ENCODE results near the gene MINK1. TPM values are rescaled to one million over a fixed set of nuclear protein-coding genes. Genes with fewer than 3 reads are reported as not detected.

MINK1 gene
- total and polyA plus RNA-seq, 9 donors, result 37.6 to 177 (median 95.8) TPM

- WGBS, 3 donors, result 89 to 98% (median 94%) methylated on average over 2 of the region's 2 CpGs
- intact Hi-C loops (cut with DNase I), result no loop called here
- Histone ChIP-seq H3K36me3 (no peaks in the 10 kb centered on the region), H3K9me3 (no peaks in the 10 kb centered on the region), H3K4me3 (no peak overlapping the region), H3K27ac (no peak overlapping the region), H3K27me3 (no peaks in the 10 kb centered on the region), H3K4me1 (ENCODE audit: insufficient read depth) (peaks cover 18% of the 10 kb centered on the region)
- TF ChIP-seq EP300 (IDR thresholded peaks at IDR 0.05), result no peak
- no peak for TF ChIP-seq CTCF (IDR thresholded peaks at IDR 0.05)
- no peak for TF ChIP-seq POLR2A (IDR thresholded peaks at IDR 0.05)
- no peak for DNase-seq
Observed at GRCh38 chr17:4850246-4850645, 17.1 kb downstream of the MINK1 start.

GRCh38 chr17:4851084-4851483, 17.9 kb downstream of the MINK1 start:
- Histone ChIP-seq H3K9me3 (no peaks in the 10 kb centered on the region), H3K36me3 (no peaks in the 10 kb centered on the region), H3K27me3 (no peaks in the 10 kb centered on the region), H3K27ac (no peak overlapping the region), H3K4me1 (ENCODE audit: insufficient read depth) (peaks cover 16% of the 10 kb centered on the region), H3K4me3 (no peak overlapping the region)
- 79 to 86% (median 81%) methylated on average over 3 of the region's 3 CpGs for WGBS, 3 donors
- intact Hi-C loops (cut with DNase I), result no loop called here
- TF ChIP-seq EP300 (IDR thresholded peaks at IDR 0.05) (no peak), POLR2A (IDR thresholded peaks at IDR 0.05) (no peak), CTCF (IDR thresholded peaks at IDR 0.05) (no peak)
- DNase-seq, result no peak

GRCh38 chr17:4852567-4853207, 19.5 kb downstream of the MINK1 start:
- Histone ChIP-seq H3K36me3 (no peaks in the 10 kb centered on the region), H3K4me3 (no peak overlapping the region), H3K27ac (no peak overlapping the region), H3K4me1 (ENCODE audit: insufficient read depth) (peaks cover 19% of the 10 kb centered on the region), H3K9me3 (no peaks in the 10 kb centered on the region), H3K27me3 (no peaks in the 10 kb centered on the region)
- intact Hi-C loops (cut with DNase I), result no loop called here
- no peak for DNase-seq
- TF ChIP-seq CTCF (IDR thresholded peaks at IDR 0.05) (no peak), POLR2A (IDR thresholded peaks at IDR 0.05) (no peak), EP300 (IDR thresholded peaks at IDR 0.05) (no peak)

- no peak for DNase-seq
- no peaks in the 10 kb centered on the region for H3K9me3 ChIP-seq
- no peak overlapping the region for H3K27ac ChIP-seq
- H3K4me1 ChIP-seq (ENCODE audit: insufficient read depth), result peaks cover 21% of the 10 kb centered on the region
- 76 to 90% (median 88%) methylated on average over 2 of the region's 2 CpGs for WGBS, 3 donors
- TF ChIP-seq CTCF (IDR thresholded peaks at IDR 0.05) (no peak), POLR2A (IDR thresholded peaks at IDR 0.05) (no peak), EP300 (IDR thresholded peaks at IDR 0.05) (no peak)
- H3K27me3 ChIP-seq, result no peaks in the 10 kb centered on the region
- H3K36me3 ChIP-seq, result no peaks in the 10 kb centered on the region
- intact Hi-C loops (cut with DNase I), result no loop called here
- H3K4me3 ChIP-seq, result no peak overlapping the region
Observed at GRCh38 chr17:4853208-4853671, 20.1 kb downstream of the MINK1 start.

Data from ovary (tissue), 9 donors.